GM12874 (cell line): ENCODE results near the gene HIVEP3.

Experiments
- TF ChIP-seq, protein P1 (sequence below): IDR thresholded peaks from 2 replicates; pipeline ENCODE4 v1.5.1; 2011; ENCODE audit warnings: low read depth, mild to moderate bottlenecking, control low read depth, low read length, moderate library complexity; ENCODE audit not compliant: insufficient read depth

Gene HIVEP3

DNA sequence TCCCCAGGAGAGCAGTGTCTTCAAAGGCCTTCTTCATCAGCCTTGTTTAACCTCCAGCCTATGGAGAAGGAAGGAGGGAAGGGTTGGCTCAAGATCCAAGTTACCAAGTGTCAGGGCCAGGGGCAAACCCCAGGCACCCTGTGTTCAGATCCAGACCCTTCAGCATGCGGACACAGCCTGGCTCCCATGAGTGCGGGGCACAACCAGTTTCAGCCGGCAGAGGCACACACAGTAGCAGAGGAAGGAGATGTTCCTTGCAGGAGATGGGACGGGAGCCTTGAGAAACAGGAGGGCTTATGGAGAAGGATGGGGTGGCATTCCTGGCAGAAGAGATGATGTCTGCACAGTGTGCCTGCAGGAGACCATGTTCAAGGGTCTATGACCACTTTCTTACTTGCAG lies 272.5 kb downstream of the HIVEP3 start:
- TF ChIP-seq, protein P1, sequence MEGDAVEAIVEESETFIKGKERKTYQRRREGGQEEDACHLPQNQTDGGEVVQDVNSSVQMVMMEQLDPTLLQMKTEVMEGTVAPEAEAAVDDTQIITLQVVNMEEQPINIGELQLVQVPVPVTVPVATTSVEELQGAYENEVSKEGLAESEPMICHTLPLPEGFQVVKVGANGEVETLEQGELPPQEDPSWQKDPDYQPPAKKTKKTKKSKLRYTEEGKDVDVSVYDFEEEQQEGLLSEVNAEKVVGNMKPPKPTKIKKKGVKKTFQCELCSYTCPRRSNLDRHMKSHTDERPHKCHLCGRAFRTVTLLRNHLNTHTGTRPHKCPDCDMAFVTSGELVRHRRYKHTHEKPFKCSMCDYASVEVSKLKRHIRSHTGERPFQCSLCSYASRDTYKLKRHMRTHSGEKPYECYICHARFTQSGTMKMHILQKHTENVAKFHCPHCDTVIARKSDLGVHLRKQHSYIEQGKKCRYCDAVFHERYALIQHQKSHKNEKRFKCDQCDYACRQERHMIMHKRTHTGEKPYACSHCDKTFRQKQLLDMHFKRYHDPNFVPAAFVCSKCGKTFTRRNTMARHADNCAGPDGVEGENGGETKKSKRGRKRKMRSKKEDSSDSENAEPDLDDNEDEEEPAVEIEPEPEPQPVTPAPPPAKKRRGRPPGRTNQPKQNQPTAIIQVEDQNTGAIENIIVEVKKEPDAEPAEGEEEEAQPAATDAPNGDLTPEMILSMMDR, result no peak

DNA sequence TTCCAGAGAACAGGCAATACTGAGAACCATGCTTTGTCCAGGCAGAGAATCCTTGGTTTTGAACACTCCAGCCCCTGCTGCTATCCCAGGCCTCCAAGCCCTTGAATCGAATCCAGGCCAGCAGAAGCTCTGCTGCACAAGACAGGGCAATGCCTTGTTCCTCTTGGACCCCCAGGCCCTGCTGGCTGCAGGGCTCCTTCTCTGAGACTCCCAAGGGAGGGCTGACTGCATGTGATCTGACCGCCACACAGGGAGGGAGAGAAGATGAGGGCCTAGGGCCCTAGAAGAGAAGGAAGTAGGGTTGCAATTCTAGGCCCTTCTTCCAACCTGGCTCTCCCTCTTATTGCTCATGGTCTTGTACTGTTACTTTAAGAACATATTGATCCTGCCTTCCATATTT lies 273.7 kb downstream of the HIVEP3 start:
- TF ChIP-seq, protein P1, result no peak

DNA sequence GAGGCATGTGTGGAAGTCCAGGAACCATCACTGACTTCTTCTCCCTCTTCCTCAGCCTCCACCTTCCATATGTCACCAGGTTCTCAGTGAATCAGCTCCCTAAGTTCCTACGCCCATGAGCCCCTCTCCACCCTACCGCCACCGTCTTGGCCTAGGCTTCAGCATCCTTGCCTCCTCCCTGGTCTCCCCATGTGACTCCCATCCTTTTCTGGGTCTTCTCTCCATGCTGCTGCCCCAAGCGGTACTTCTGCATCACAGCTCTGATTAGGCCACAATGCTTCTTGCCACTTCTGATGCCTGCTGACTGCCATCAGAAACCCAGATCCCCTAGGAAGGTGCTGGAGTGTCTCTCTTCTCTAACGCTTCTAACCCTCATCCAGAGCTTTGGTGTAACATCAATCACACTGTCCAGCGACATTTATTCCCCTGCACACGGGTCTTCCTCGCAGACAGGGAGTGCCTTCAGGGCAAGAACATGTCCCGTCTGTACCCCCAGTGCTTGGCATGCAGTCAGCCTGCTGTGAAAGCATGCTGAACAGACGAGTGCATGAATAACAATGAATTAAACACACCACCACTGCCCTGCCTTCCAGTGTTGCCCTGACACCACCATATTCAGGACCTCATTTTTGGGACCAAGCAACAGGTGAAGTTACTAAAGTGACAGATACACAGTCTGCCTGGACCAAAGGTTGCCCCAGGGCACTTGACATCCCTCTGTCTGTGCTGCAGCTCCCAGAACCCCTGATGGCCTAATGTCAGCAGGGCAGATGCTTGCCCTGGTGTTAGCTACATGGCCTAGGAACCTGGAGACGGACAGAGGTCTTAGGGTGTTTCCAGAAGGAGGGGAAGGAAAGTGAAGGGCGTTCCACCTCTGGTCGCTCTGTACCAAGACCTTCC lies 275.6 kb downstream of the HIVEP3 start:
- TF ChIP-seq, protein P1, result no peak

DNA sequence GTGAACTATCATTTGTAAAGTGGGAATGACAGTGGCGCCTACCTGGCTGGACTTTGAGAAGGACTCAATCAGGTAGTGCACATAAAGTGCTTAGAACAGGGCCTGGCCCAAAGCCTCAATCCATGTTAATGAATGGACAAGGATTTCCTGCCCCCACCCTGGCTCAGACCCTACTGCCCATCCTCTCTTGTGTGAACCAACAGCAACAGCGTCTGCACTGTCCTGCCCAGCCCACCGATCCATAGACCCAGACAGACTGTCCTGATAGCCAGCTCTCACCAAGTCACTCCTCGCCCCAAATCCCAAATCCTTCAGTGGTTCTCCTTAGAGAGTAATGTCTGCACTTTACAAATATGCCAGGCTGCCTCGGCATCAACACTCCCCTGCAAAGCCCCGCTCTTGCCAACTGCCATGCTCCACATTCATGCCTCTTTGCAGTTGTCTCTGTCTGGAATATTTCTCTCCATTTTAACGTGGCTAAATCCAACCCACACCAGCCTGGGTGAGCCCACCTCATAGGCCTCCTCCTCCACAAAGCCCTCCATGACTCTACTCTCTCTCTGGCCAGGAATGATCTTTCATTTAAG lies 276.7 kb downstream of the HIVEP3 start:
- TF ChIP-seq, protein P1, result no peak

- TF ChIP-seq, protein P1, result no peak
Measured at GRCh38 chr1:41641475-41641814, 277.3 kb downstream of the HIVEP3 start.

GRCh38 chr1:41640756-41641474 lies 277.8 kb downstream of the HIVEP3 start:
- TF ChIP-seq, protein P1, result no peak

DNA sequence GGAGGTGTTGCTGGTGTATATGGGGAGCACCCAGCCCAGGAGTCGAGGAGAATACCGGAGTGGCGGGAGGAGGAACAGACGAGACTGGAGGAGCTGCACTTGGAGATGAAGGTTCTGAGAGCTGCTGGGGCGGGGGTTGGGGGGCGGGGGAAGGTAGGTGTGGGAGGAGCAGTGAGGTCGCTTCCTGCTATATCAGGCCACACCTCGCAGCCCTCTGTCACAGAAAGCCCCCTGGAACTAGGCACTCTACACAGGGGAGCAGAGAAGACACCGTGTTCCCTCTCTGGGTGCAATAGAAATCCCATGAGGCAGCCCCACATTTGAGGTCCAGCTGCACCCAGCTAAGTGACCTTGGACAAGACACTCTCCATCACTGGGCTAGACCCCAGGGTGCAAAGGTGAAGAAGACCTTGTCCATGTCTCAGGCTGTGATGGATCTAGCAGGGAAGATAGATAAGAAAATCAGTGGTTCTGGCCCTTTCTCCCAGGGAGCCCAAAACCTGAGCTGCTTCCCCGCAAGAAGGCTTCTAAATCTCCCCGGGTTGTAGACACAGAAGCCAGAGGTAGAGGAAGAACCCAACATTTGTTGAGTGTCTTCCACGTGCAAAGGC lies 278.5 kb downstream of the HIVEP3 start:
- TF ChIP-seq, protein P1, result no peak
